ENCODE results near the gene ZNF668.

ZNF668 gene

DNA sequence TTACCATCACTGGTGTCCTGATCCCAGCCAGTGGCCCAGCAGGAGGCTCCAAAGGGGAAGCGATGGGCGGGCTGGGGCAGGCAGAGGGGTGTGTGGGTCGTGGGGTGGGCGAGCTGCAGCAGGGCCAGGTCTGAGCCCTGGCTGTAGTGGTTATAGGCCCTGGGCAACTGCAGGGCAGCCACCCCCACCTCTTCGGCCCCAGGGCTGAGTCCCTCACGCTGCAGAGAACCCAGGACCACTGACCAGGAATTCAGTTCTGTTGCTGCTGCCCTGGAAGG, 12.5 kb upstream of the ZNF668 start:
- Histone ChIP-seq H3K27me3 (ENCODE audit: control insufficient read depth, insufficient read depth, low read length, poor library complexity, severe bottlenecking) (no peaks in the 10 kb centered on the region), H3K4me3 (ENCODE audit: insufficient read depth, low read depth, low read length) (no peak overlapping the region), H3K4me1 (ENCODE audit: control insufficient read depth, insufficient read depth, low read length) (no peaks in the 10 kb centered on the region), H3K27ac (ENCODE audit: insufficient read depth, low read depth, low read length, poor library complexity, severe bottlenecking) (no peak overlapping the region), H3K36me3 (ENCODE audit: control insufficient read depth, insufficient read depth, low read length) (peaks cover 19% of the 10 kb centered on the region), H3K9me3 (ENCODE audit: control insufficient read depth, low read length) (no peaks in the 10 kb centered on the region)
- 88 to 91% methylated on average over 6 of the region's 6 CpGs for WGBS, 2 experiments

DNA sequence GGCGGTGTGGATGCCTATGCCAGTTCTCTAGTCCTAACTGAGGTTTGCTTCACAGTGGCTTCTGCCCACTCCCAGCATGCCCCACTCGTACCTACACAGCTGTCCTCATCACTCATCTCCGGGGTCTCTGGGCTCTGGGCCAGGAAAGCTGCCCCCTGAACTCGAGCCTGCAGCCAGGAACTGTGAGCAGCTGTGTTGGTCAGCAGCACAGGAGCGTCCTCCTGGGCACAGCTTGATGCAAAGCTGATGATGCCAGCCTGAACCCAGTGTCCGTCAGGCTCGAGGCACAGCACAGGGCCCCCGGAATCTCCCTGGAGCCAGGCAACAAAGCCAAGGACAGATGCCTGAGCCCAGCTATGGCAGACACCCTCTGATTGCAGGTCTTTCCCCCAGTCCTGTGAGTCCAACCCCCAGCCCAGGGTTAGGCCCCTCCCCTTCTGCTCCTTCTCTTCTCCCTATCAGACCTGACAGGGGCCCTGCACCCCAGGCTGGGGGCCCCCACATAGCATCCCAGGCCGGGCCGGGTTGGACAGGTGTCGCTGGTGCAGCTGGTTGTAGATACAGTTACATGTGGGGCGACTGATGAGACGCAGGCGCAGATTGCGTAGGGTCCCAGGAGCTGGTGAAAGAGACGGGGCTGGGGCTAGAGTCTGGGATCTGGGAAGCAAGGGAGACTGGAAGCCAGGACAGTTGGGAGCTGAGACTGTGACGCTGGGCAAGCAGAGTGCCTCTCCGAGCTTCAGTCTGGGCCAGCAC, 12.0 kb upstream of the ZNF668 start:
- 94 to 95% methylated on average over 18 of the region's 18 CpGs for WGBS, 2 experiments
- Histone ChIP-seq H3K36me3 (ENCODE audit: control insufficient read depth, insufficient read depth, low read length) (peaks cover 22% of the 10 kb centered on the region), H3K27ac (ENCODE audit: insufficient read depth, low read depth, low read length, poor library complexity, severe bottlenecking) (no peak overlapping the region), H3K4me3 (ENCODE audit: insufficient read depth, low read depth, low read length) (no peak overlapping the region), H3K4me1 (ENCODE audit: control insufficient read depth, insufficient read depth, low read length) (no peaks in the 10 kb centered on the region), H3K27me3 (ENCODE audit: control insufficient read depth, insufficient read depth, low read length, poor library complexity, severe bottlenecking) (no peaks in the 10 kb centered on the region), H3K9me3 (ENCODE audit: control insufficient read depth, low read length) (no peaks in the 10 kb centered on the region)

DNA sequence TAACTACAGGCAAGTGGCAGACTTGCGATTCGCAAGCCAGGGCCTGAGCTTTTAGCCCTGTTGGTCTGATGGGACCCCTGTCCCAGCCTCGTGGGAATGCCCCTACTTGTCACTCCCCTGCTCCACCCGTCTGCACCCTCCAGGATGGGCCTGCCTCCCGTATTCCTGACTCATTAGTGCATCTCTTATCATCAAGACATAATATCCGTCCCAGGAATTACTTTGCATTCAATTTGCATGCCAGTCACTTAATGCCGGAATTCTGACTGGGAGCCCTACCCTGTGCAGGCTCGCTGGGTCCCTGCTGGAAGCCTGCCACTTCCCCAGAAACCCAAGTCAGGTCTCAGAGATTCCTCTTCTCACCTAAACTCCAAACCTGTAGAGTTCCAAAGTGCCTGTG, 11.4 kb upstream of the ZNF668 start:
- 88 to 89% methylated on average over 8 of the region's 8 CpGs for WGBS, 2 experiments
- H3K27me3 ChIP-seq (ENCODE audit: control insufficient read depth, insufficient read depth, low read length, poor library complexity, severe bottlenecking) = no peaks in the 10 kb centered on the region
- H3K4me1 ChIP-seq (ENCODE audit: control insufficient read depth, insufficient read depth, low read length) = no peaks in the 10 kb centered on the region
- no peak overlapping the region for H3K4me3 ChIP-seq (ENCODE audit: insufficient read depth, low read depth, low read length)
- H3K9me3 ChIP-seq (ENCODE audit: control insufficient read depth, low read length) = no peaks in the 10 kb centered on the region
- H3K27ac ChIP-seq (ENCODE audit: insufficient read depth, low read depth, low read length, poor library complexity, severe bottlenecking) = no peak overlapping the region
- peaks cover 22% of the 10 kb centered on the region for H3K36me3 ChIP-seq (ENCODE audit: control insufficient read depth, insufficient read depth, low read length)

DNA sequence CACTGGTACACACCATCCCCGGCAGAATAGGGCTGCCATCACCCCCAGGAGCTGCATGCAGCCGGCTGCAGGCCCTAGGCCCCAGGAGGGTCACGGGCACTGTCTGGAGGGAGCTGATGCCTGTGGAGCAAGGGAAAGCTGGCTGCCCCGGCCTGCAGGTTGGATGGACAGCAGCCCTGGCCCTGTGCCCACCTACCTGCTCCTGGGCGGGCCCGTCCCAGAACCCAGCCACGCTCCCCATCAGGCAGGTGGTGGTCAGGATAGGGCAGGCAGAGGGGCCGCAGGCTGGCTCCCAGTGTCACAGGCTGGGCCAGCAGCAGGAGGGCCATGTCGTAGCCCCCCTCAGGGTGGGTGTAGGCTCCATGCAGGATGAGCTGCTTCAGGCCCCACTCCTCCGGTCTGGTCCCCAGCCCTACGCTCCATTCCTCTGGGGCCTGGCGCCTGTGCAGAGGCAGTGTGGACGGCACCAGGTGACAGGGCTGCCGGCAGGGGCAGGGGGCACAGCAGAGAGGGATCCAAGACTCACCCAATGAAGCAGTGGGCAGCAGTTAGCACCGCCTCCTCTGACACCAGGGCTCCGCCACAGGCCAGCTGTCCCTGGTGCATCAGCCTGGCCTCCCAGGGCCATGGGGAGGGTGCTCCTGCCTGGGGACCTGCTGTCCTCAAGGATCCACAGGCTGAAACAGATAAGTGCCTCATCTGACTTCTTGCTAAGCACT, 10.7 kb upstream of the ZNF668 start:
- no peaks in the 10 kb centered on the region for H3K27me3 ChIP-seq (ENCODE audit: control insufficient read depth, insufficient read depth, low read length, poor library complexity, severe bottlenecking)
- no peaks in the 10 kb centered on the region for H3K4me1 ChIP-seq (ENCODE audit: control insufficient read depth, insufficient read depth, low read length)
- WGBS, 2 experiments = 93 to 94% methylated on average over 16 of the region's 16 CpGs
- H3K9me3 ChIP-seq (ENCODE audit: control insufficient read depth, low read length) = no peaks in the 10 kb centered on the region
- no peak overlapping the region for H3K27ac ChIP-seq (ENCODE audit: insufficient read depth, low read depth, low read length, poor library complexity, severe bottlenecking)
- H3K36me3 ChIP-seq (ENCODE audit: control insufficient read depth, insufficient read depth, low read length) = peaks cover 27% of the 10 kb centered on the region
- no peak overlapping the region for H3K4me3 ChIP-seq (ENCODE audit: insufficient read depth, low read depth, low read length)

DNA sequence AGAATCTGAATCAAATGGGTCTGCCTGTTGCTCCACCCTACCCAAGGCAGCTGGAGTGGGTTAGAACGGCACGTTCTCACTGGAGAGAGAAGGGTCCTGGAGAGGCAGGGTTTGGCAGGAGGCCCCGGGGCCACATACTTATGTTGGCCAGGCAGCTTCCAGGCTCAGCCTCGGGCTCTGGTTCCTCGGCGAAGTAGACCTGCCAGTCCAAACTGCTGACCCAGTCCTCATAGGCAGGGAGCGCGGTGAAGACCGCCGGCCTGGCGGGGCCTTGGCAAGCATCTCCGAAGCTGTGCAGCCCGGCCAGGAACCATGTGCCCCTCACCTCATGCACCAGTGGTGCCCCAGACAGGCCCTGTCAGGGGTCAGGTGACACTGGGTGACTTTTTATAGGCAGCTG, 9.9 kb upstream of the ZNF668 start:
- H3K27me3 ChIP-seq (ENCODE audit: control insufficient read depth, insufficient read depth, low read length, poor library complexity, severe bottlenecking) = no peaks in the 10 kb centered on the region
- peaks cover 31% of the 10 kb centered on the region for H3K36me3 ChIP-seq (ENCODE audit: control insufficient read depth, insufficient read depth, low read length)
- H3K4me3 ChIP-seq (ENCODE audit: insufficient read depth, low read depth, low read length) = no peak overlapping the region
- H3K9me3 ChIP-seq (ENCODE audit: control insufficient read depth, low read length) = no peaks in the 10 kb centered on the region
- H3K4me1 ChIP-seq (ENCODE audit: control insufficient read depth, insufficient read depth, low read length) = no peaks in the 10 kb centered on the region
- WGBS, 2 experiments = 95% methylated on average over 13 of the region's 13 CpGs
- no peak overlapping the region for H3K27ac ChIP-seq (ENCODE audit: insufficient read depth, low read depth, low read length, poor library complexity, severe bottlenecking)

DNA sequence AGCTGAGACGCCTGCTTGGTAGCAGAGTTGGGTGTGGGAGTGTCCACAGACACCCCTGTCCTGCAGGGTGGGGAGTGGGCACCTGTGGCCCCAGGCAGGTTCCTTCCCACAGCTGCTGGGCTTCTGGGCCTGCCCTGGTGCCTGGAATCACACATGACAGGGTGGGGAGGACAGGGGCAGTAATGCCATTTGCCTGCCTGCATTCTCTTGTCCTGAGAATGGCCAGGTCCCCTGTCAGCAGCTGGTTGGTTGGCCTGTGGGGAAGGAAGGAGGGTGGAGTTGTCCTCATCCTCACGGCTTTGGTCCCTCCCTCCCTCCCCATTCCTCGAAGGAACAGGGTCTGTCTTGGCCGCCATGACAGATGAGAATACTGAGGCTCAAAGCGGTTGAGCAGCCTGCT, 9.5 kb upstream of the ZNF668 start:
- 91 to 95% methylated on average over 5 of the region's 5 CpGs for WGBS, 2 experiments
- Histone ChIP-seq H3K27me3 (ENCODE audit: control insufficient read depth, insufficient read depth, low read length, poor library complexity, severe bottlenecking) (no peaks in the 10 kb centered on the region), H3K27ac (ENCODE audit: insufficient read depth, low read depth, low read length, poor library complexity, severe bottlenecking) (no peak overlapping the region), H3K4me3 (ENCODE audit: insufficient read depth, low read depth, low read length) (no peak overlapping the region), H3K4me1 (ENCODE audit: control insufficient read depth, insufficient read depth, low read length) (no peaks in the 10 kb centered on the region), H3K36me3 (ENCODE audit: control insufficient read depth, insufficient read depth, low read length) (peaks cover 30% of the 10 kb centered on the region), H3K9me3 (ENCODE audit: control insufficient read depth, low read length) (no peaks in the 10 kb centered on the region)

DNA sequence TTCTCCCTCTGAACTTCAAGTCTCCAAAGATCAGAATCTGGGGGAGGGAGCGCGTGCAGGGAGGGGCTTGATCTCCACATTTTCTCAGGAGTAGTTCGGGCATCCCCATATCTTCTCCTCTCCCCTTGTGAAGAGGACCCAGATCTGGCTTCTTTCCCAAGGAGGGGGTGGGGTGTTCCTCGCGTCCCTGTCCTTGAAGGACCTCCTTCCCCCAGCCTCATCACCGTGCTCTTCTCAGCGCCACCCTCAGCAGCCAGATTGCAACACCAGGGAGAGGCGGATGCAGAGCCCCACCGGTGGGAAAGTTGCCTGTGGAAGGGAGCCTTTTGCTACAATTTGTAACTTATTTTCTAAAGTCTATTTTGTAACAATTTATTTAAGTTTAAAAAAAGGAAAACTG, 9.0 kb upstream of the ZNF668 start:
- Histone ChIP-seq H3K36me3 (ENCODE audit: control insufficient read depth, insufficient read depth, low read length) (peaks cover 35% of the 10 kb centered on the region), H3K27ac (ENCODE audit: insufficient read depth, low read depth, low read length, poor library complexity, severe bottlenecking) (no peak overlapping the region), H3K4me1 (ENCODE audit: control insufficient read depth, insufficient read depth, low read length) (no peaks in the 10 kb centered on the region), H3K27me3 (ENCODE audit: control insufficient read depth, insufficient read depth, low read length, poor library complexity, severe bottlenecking) (no peaks in the 10 kb centered on the region), H3K4me3 (ENCODE audit: insufficient read depth, low read depth, low read length) (no peak overlapping the region), H3K9me3 (ENCODE audit: control insufficient read depth, low read length) (no peaks in the 10 kb centered on the region)
- 88 to 91% methylated on average over 9 of the region's 9 CpGs for WGBS, 2 experiments

DNA sequence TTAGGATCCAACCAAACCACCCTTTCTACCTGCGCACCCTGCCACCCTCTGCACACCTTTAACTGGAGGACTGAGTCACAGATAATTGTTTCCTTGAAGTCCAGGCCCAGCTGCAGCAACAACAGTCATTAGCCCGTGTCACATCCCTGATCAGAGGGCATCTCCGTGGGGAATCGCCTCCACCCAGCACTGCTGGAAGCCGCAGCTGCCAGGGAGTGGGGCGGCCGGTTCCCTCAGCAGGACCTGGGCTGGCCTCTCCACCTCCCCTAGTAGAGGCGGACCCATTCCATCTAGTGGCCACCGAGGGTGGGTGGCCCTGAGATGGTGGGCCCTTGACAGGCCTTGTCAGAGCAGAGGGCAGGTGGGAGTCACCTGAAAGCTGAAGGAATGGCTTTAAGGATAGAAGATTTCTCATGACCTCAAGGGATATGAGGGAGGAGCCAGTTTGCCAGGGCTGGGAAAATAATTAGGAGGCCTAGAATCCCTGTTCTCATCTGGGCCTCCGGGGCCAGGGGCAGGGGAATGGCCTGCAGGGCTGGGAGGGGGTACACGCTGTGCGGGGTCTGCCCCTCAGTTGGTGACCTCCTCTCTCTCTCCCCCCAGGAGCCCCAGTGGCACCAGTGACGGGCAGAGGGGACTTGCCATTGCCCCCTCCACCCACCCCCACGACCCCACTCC, 8.5 kb upstream of the ZNF668 start:
- H3K4me3 ChIP-seq (ENCODE audit: insufficient read depth, low read depth, low read length) = no peak overlapping the region
- peaks cover 40% of the 10 kb centered on the region for H3K36me3 ChIP-seq (ENCODE audit: control insufficient read depth, insufficient read depth, low read length)
- WGBS, 2 experiments = 88 to 93% methylated on average over 14 of the region's 14 CpGs
- no peaks in the 10 kb centered on the region for H3K4me1 ChIP-seq (ENCODE audit: control insufficient read depth, insufficient read depth, low read length)
- no peak overlapping the region for H3K27ac ChIP-seq (ENCODE audit: insufficient read depth, low read depth, low read length, poor library complexity, severe bottlenecking)
- H3K27me3 ChIP-seq (ENCODE audit: control insufficient read depth, insufficient read depth, low read length, poor library complexity, severe bottlenecking) = no peaks in the 10 kb centered on the region
- H3K9me3 ChIP-seq (ENCODE audit: control insufficient read depth, low read length) = no peaks in the 10 kb centered on the region

DNA sequence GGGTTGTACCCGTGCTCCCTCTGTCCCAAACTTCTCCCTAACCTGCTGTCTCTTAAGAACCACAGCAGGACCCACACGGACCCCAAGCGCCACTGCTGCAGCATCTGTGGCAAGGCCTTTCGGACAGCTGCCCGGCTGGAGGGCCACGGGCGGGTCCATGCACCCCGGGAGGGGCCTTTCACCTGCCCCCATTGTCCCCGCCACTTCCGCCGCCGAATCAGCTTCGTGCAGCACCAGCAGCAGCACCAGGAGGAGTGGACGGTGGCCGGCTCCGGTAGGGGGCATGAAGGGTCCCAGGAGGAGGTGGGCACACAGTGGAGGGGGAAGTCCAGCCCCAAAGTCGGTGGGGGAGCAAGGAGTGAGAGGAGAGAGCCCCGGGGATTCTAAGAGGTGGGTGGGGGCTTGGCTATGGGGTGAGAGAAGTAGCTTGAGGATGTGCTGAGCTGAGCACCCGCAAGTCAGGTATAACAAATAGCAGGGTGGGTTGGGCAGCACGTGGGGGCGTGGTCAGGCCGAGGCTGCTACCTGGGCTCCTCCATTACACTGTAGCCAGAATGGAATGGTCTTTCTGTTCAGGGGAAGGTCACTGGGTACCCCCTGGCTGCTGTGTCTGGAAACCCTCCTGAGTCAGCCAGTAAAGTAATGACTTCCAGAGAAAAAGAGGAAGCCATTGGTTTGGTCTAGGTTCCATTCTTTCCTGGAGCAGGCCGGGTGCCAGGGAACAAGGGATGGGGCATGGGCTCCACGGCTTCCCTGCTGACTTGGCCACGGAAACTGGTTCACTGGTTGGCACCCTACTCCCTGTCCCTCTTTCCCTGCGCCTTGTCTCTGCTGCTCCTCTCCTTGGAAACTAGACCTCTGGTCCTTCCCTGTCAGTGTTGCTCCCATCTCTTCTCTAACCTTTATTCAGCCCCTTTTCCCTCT, 7.7 kb upstream of the ZNF668 start:
- no peaks in the 10 kb centered on the region for H3K27me3 ChIP-seq (ENCODE audit: control insufficient read depth, insufficient read depth, low read length, poor library complexity, severe bottlenecking)
- H3K9me3 ChIP-seq (ENCODE audit: control insufficient read depth, low read length) = no peaks in the 10 kb centered on the region
- H3K4me3 ChIP-seq (ENCODE audit: insufficient read depth, low read depth, low read length) = no peak overlapping the region
- no peaks in the 10 kb centered on the region for H3K4me1 ChIP-seq (ENCODE audit: control insufficient read depth, insufficient read depth, low read length)
- peaks cover 49% of the 10 kb centered on the region for H3K36me3 ChIP-seq (ENCODE audit: control insufficient read depth, insufficient read depth, low read length)
- H3K27ac ChIP-seq (ENCODE audit: insufficient read depth, low read depth, low read length, poor library complexity, severe bottlenecking) = no peak overlapping the region
- 94 to 95% methylated on average over 26 of the region's 26 CpGs for WGBS, 2 experiments

Measured in ectodermal cell (in vitro differentiated cells).